Erythroblast (primary cell): ENCODE measurements around the gene CALHM6.

Source experiments
- GATA1 ChIP-seq: IDR thresholded peaks from 2 replicates; pipeline ENCODE4 v1.6.1; 2011; ENCODE audit warnings: low read depth, mild to moderate bottlenecking, control low read depth, low read length, moderate library complexity
- POLR2A ChIP-seq: IDR thresholded peaks from 2 replicates; pipeline ENCODE4 v1.6.1; 2011; ENCODE audit warnings: mild to moderate bottlenecking, low read length

DNA sequence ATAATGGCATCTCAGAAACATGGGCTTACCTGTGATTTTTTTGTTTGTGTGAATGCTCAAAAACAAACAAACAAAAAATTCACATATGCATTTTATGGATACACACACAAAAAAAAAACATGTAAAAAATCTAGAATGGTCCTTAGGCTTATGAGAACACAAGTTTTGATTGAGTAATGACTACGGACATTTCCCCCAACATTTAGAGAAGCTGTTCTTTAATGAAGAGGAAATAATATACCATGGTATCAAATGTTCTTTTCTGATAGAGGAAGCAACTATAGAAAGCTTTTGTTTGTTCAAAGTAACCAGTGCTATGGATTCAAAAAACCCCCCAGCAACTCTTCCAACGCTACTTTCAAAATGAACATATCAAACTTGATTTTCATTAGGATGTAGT is 8.6 kb upstream of the CALHM6 start:
- no peak for TF ChIP-seq POLR2A
- no peak for TF ChIP-seq GATA1
